ENCODE results near the gene MDFI.

DNA sequence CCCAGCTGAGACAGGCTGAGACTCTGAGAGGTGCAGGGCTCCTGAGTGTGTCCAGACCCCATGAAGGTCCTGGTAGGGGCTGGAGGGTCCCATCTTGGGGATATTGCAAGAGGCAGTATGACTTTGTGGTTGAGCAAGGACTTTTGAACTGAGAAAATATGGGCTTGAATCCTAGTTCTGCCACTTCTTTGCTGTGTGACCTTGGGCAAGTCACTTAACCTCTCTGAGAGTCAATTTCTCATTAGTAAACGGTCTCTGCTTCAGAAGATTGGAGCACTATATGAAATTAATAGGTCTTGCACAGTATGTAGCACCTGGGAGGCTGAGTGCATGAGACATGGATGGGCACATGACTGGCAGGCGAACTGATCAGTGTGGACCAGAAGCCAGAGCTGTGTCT, 54.5 kb downstream of the MDFI start:
- TF ChIP-seq, protein P1, sequence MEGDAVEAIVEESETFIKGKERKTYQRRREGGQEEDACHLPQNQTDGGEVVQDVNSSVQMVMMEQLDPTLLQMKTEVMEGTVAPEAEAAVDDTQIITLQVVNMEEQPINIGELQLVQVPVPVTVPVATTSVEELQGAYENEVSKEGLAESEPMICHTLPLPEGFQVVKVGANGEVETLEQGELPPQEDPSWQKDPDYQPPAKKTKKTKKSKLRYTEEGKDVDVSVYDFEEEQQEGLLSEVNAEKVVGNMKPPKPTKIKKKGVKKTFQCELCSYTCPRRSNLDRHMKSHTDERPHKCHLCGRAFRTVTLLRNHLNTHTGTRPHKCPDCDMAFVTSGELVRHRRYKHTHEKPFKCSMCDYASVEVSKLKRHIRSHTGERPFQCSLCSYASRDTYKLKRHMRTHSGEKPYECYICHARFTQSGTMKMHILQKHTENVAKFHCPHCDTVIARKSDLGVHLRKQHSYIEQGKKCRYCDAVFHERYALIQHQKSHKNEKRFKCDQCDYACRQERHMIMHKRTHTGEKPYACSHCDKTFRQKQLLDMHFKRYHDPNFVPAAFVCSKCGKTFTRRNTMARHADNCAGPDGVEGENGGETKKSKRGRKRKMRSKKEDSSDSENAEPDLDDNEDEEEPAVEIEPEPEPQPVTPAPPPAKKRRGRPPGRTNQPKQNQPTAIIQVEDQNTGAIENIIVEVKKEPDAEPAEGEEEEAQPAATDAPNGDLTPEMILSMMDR (IDR thresholded peaks at IDR 0.05; ENCODE audit: insufficient read depth, low read length) = no peak
- TF ChIP-seq GABPA (IDR thresholded peaks at IDR 0.05; ENCODE audit: low read depth) = no peak
- TF ChIP-seq, protein P2, sequence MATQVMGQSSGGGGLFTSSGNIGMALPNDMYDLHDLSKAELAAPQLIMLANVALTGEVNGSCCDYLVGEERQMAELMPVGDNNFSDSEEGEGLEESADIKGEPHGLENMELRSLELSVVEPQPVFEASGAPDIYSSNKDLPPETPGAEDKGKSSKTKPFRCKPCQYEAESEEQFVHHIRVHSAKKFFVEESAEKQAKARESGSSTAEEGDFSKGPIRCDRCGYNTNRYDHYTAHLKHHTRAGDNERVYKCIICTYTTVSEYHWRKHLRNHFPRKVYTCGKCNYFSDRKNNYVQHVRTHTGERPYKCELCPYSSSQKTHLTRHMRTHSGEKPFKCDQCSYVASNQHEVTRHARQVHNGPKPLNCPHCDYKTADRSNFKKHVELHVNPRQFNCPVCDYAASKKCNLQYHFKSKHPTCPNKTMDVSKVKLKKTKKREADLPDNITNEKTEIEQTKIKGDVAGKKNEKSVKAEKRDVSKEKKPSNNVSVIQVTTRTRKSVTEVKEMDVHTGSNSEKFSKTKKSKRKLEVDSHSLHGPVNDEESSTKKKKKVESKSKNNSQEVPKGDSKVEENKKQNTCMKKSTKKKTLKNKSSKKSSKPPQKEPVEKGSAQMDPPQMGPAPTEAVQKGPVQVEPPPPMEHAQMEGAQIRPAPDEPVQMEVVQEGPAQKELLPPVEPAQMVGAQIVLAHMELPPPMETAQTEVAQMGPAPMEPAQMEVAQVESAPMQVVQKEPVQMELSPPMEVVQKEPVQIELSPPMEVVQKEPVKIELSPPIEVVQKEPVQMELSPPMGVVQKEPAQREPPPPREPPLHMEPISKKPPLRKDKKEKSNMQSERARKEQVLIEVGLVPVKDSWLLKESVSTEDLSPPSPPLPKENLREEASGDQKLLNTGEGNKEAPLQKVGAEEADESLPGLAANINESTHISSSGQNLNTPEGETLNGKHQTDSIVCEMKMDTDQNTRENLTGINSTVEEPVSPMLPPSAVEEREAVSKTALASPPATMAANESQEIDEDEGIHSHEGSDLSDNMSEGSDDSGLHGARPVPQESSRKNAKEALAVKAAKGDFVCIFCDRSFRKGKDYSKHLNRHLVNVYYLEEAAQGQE (IDR thresholded peaks at IDR 0.05; ENCODE audit: insufficient replicate concordance, low read depth) = no peak
- TF ChIP-seq POLR2AphosphoS5 (IDR thresholded peaks at IDR 0.05; ENCODE audit: low read depth) = no peak

All from HL-60 (cell line).